NCI-H510A treated with DMSO at 0.1 percent for 48 hours (cell line): ENCODE results near the gene CFAP92.
"Not testable (repeated sequence)": the region's sequence is repeated elsewhere in the genome, so short reads cannot be mapped to it uniquely, and the experiment has no call there.

Source experiments
- DNase-seq: peaks from one replicate; lab custom pipeline; 2025; lab: John Stamatoyannopoulos, UW

The CFAP92 gene

DNA sequence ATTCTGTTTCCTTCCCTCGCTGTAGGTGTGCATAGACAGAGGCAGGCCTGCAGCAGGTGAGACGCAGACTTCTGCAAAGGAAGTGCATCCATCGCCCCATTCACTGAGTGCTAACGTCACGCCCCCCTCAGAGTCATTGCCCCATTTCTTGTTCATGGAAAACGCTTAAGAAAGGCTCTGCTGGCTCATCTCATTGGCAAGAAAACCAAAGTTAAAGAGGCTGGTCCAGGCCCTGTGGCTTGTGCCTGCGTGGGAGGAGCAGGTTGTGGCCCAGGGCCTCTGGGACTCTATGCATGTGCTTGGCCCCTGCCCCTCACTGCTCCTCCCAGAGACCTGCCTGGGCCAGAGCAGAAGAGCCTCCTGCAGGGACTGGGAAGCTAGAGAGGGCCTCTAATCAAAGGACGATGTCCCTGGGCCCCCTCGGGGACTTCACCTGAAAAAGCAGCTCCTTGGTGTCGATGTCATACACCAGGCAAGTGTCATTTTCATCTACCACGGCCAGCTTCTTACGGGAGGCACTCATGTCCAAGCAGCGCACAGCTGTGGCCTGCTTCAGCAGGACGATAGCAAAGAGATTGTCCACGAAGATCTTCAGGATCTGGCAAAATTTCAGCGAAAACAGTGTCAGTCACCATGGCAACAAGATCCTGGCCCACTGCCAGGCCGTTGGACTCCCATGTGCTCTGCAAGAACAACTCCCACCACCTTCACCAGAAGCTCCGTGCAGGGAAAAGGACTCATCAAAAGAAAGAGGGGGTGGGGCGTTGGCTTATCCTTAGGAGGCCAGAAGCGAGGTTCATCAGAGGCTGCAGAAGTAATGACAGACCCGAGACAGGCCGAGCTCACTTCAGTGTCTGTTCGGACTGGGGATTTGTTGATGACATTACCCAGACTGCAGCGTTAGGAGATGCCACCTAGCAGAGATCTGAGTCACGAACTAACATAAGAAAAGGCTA is 128.7 kb downstream of the CFAP92 start:
- DNase-seq = not testable (repeated sequence)

DNA sequence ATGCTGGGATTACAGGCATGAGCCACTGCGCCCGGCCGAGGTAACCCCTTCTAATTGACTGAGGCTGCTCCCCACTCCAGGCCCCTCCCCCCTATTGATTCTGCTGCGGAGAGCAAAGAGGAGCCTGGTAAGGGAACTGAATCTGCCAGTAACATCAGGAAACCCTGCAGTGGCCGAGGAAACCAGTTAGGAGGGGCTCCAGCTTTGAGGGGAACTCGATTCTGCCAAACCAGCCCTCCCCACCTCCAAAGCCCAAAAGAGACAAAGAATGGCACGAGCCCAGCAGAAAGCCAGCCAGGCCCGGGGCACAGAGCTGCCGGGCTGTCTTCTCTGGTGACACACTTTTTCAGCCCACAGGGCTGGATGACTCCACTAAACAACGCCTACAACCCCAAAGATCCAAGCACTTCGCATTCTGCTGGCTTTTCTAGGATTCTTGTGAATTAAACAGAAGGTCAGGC is 129.5 kb downstream of the CFAP92 start:
- DNase-seq = no peak

GRCh38 chr3:128863560-128863959 is 130.3 kb downstream of the CFAP92 start:
- DNase-seq = no peak

DNA sequence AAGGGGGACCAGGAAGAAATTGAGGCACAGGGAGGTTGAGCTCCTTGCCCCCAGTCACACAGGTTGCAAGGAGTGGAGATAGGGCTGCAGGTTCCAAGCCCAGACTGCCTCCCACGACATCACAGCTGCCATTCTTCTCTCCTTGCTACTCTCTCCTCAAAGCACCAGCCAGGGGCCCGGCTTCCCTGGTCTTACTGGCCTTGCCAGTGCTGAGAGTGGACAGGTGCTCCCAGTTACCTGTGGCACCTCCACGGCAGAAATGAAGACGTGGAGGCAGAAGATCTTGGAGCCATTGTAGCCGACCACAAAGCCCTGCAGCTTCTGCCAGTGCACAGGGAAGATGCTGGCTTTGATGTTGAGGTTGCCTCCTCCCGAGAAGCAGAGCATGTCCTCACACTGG is 132.4 kb downstream of the CFAP92 start:
- DNase-seq = no peak
